HUES6 (cell line): ENCODE data around the gene C9orf153.

Experiments used
- H3K27ac ChIP-seq: 2 replicates; pipeline ENCODE4 v1.7.0; 2013; ENCODE audit warnings: low read depth, mild to moderate bottlenecking, low read length, inconsistent platforms
- H3K27me3 ChIP-seq: 2 replicates; pipeline ENCODE4 v1.6.1; 2013; ENCODE audit warnings: low read length; ENCODE audit not compliant: control insufficient read depth, insufficient read depth
- H3K36me3 ChIP-seq: 2 replicates; pipeline ENCODE4 v1.6.1; 2013; ENCODE audit warnings: low read length; ENCODE audit not compliant: control insufficient read depth, insufficient read depth
- H3K4me1 ChIP-seq: 2 replicates; pipeline ENCODE4 v1.6.1; 2013; ENCODE audit warnings: low read length; ENCODE audit not compliant: control insufficient read depth, insufficient read depth
- H3K4me3 ChIP-seq: 2 replicates; pipeline ENCODE4 v1.5.1; 2013; ENCODE audit warnings: low read depth, low read length
- H3K9ac ChIP-seq: one replicate; pipeline ENCODE4 v1.6.1; 2013; ENCODE audit warnings: mild to moderate bottlenecking, low read length
- H3K9me3 ChIP-seq: 2 replicates; pipeline ENCODE4 v1.6.1; 2013; ENCODE audit warnings: low read depth, low read length; ENCODE audit not compliant: control insufficient read depth, insufficient read depth

C9orf153 gene

GRCh38 chr9:86175743-86176456 is 83.6 kb downstream of the C9orf153 start:
- no peak overlapping the region for H3K4me3 ChIP-seq
- no peaks in the 10 kb centered on the region for H3K9me3 ChIP-seq
- peaks cover 13% of the 10 kb centered on the region for H3K4me1 ChIP-seq
- H3K27ac ChIP-seq: no peak overlapping the region
- no peak overlapping the region for H3K9ac ChIP-seq
- no peaks in the 10 kb centered on the region for H3K36me3 ChIP-seq
- H3K27me3 ChIP-seq: no peaks in the 10 kb centered on the region

DNA sequence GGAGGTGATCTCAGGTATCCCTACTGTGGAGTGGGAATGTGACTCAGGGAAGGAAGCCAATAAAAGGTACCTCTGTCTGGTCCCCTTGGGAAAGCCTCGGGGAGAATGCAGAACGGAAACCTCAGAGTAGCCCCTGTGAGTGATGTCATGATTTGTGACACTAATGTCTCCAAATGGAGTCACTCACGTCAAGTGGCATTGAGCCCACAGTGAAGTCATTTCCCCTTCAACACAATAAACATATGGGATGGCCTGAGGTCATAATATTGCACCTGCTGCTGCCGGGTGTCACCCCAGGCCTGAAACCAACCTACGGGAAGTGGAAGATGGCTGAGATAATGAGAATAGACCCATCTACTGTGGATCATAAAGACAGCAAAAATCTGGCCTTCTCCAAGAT is 84.2 kb downstream of the C9orf153 start:
- Histone ChIP-seq H3K9ac (no peak overlapping the region), H3K36me3 (no peaks in the 10 kb centered on the region), H3K27ac (no peak overlapping the region), H3K27me3 (no peaks in the 10 kb centered on the region), H3K4me1 (peaks cover 8% of the 10 kb centered on the region; the same call in 1 of the 2 replicates), H3K9me3 (no peaks in the 10 kb centered on the region), H3K4me3 (no peak overlapping the region)
